OCI-LY1 (cell line): ENCODE results near the gene TMEM161B.

Experiments
- H2AFZ ChIP-seq: fragments of 200-600 bp; sonication (generic), shearing (Covaris generic); 2 replicates; pipeline ENCODE4 v1.6.0; 2014; ENCODE audit warnings: antibody characterized with exemption, mild to moderate bottlenecking, low read length
- H3F3A ChIP-seq: fragments of 200-600 bp; sonication (generic), shearing (Covaris generic); 2 replicates; pipeline ENCODE4 v1.6.0; 2014; ENCODE audit warnings: mild to moderate bottlenecking, antibody characterized with exemption, low read length, moderate library complexity; ENCODE audit not compliant: insufficient read depth
- H3K27ac ChIP-seq: fragments of 200-600 bp; sonication (generic); 2 replicates; pipeline ENCODE4 v1.5.1; 2014; ENCODE audit warnings: low read length, mixed run types, mild to moderate bottlenecking, low read depth; ENCODE audit not compliant: poor library complexity, severe bottlenecking
- H3K27me3 ChIP-seq: fragments of 200-600 bp; sonication (generic); 2 replicates; pipeline ENCODE4 v1.6.0; 2014; ENCODE audit warnings: antibody characterized with exemption, mild to moderate bottlenecking, low read length, moderate library complexity; ENCODE audit not compliant: insufficient read depth
- H3K36me3 ChIP-seq: fragments of 200-600 bp; sonication (generic); 2 replicates; pipeline ENCODE4 v1.6.1; 2014; ENCODE audit warnings: mild to moderate bottlenecking, antibody characterized with exemption, low read length, moderate library complexity, mixed read lengths; ENCODE audit not compliant: insufficient read depth
- H3K4me1 ChIP-seq: fragments of 200-600 bp; sonication (generic); 2 replicates; pipeline ENCODE4 v1.5.1; 2014; ENCODE audit warnings: mild to moderate bottlenecking, low read length, moderate library complexity; ENCODE audit not compliant: insufficient read depth, severe bottlenecking
- H3K4me2 ChIP-seq: fragments of 200-600 bp; sonication (generic), shearing (Covaris generic); 2 replicates; pipeline ENCODE4 v1.6.1; 2014; ENCODE audit warnings: low read length
- H3K4me3 ChIP-seq: fragments of 200-600 bp; sonication (generic); 2 replicates; pipeline ENCODE4 v1.5.1; 2014; ENCODE audit warnings: low read length, low read depth, mild to moderate bottlenecking, mixed read lengths; ENCODE audit not compliant: poor library complexity, severe bottlenecking
- H3K79me2 ChIP-seq: fragments of 200-600 bp; shearing (Covaris generic); 2 replicates; pipeline ENCODE4 v1.6.1; 2016; ENCODE audit warnings: mixed run types, low read length, mixed read lengths; ENCODE audit not compliant: insufficient read depth
- H3K9ac ChIP-seq: fragments of 200-600 bp; sonication (generic), shearing (Covaris generic); 2 replicates; pipeline ENCODE4 v1.6.1; 2014; ENCODE audit warnings: mild to moderate bottlenecking, low read length, mixed read lengths
- H3K9me2 ChIP-seq: fragments of 200-600 bp; sonication (generic), shearing (Covaris generic); 2 replicates; pipeline ENCODE4 v1.6.1; 2014; ENCODE audit warnings: low read depth, mild to moderate bottlenecking, low read length, mixed read lengths
- H3K9me3 ChIP-seq: fragments of 200-600 bp; shearing (Covaris generic); 2 replicates; pipeline ENCODE4 v1.6.1; 2014; ENCODE audit warnings: low read length, mixed read lengths
- H4K20me1 ChIP-seq: fragments of 200-600 bp; sonication (generic), shearing (Covaris generic); 2 replicates; pipeline ENCODE4 v1.6.0; 2016; ENCODE audit warnings: mild to moderate bottlenecking, low read length; ENCODE audit not compliant: insufficient read depth
- EZH2 ChIP-seq: fragments of 200-600 bp; sonication (generic), shearing (Covaris generic); IDR thresholded peaks from 2 replicates; pipeline ENCODE4 v1.8.0; 2017; ENCODE audit warnings: borderline replicate concordance, mixed run types, mild to moderate bottlenecking, antibody characterized with exemption, low read length, moderate library complexity, mixed read lengths
- TF ChIP-seq, protein P1 (sequence below): fragments of 200-600 bp; sonication (generic), shearing (Covaris generic); IDR thresholded peaks from 2 replicates; pipeline ENCODE4 v1.5.1; 2017; ENCODE audit warnings: mild to moderate bottlenecking, antibody characterized with exemption, low read length, moderate library complexity, mixed read lengths

TMEM161B gene

GRCh38 chr5:88248743-88249540, 19.7 kb downstream of the TMEM161B start:
- no peaks in the 10 kb centered on the region for H3K4me1 ChIP-seq
- no peaks in the 10 kb centered on the region for H3F3A ChIP-seq
- H3K79me2 ChIP-seq, result peaks cover 99% of the 10 kb centered on the region
- TF ChIP-seq, protein P1, sequence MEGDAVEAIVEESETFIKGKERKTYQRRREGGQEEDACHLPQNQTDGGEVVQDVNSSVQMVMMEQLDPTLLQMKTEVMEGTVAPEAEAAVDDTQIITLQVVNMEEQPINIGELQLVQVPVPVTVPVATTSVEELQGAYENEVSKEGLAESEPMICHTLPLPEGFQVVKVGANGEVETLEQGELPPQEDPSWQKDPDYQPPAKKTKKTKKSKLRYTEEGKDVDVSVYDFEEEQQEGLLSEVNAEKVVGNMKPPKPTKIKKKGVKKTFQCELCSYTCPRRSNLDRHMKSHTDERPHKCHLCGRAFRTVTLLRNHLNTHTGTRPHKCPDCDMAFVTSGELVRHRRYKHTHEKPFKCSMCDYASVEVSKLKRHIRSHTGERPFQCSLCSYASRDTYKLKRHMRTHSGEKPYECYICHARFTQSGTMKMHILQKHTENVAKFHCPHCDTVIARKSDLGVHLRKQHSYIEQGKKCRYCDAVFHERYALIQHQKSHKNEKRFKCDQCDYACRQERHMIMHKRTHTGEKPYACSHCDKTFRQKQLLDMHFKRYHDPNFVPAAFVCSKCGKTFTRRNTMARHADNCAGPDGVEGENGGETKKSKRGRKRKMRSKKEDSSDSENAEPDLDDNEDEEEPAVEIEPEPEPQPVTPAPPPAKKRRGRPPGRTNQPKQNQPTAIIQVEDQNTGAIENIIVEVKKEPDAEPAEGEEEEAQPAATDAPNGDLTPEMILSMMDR, result no peak
- TF ChIP-seq EZH2, result no peak
- H3K36me3 ChIP-seq, result peaks cover 18% of the 10 kb centered on the region
- 0 out of 2 replicates have a peak, but pooled peaks cover 2% of the 10 kb centered on the region for H3K9me3 ChIP-seq
- H3K4me3 ChIP-seq, result no peak overlapping the region
- no peaks in the 10 kb centered on the region; the same call in 1 of the 2 replicates for H3K9me2 ChIP-seq
- H3K27ac ChIP-seq, result no peak overlapping the region
- no peak overlapping the region for H2AFZ ChIP-seq
- H3K9ac ChIP-seq, result no peak overlapping the region
- no peaks in the 10 kb centered on the region for H4K20me1 ChIP-seq
- H3K27me3 ChIP-seq, result no peaks in the 10 kb centered on the region
- no peak overlapping the region for H3K4me2 ChIP-seq

DNA sequence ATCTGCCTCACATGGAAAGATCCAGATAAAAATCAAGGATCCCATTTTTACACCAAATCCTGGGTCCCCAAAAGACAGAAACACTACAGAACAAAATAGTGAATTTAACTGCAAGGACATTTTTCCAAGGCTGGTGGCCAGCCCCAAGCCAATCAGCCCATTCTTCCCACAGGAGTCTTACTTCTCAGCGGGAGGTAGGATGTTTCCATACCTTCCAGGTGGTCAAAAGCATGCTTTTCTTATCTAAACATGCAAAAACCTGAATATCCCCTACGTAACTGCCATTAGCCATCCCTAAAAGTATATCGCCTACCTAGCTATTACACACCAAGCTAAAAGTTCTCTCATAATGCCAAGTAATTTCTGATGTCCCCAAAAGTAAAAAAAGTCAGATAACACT, 20.6 kb downstream of the TMEM161B start:
- Histone ChIP-seq H3K27ac (no peak overlapping the region), H3K9me3 (no peaks in the 10 kb centered on the region), H3K9me2 (no peaks in the 10 kb centered on the region; the same call in 1 of the 2 replicates), H2AFZ (no peak overlapping the region), H3K4me2 (no peak overlapping the region), H3K36me3 (peaks cover 14% of the 10 kb centered on the region), H3K9ac (no peak overlapping the region), H3K79me2 (peaks cover 99% of the 10 kb centered on the region), H3K4me3 (no peak overlapping the region), H4K20me1 (no peaks in the 10 kb centered on the region), H3F3A (no peaks in the 10 kb centered on the region), H3K27me3 (no peaks in the 10 kb centered on the region), H3K4me1 (no peaks in the 10 kb centered on the region)
- TF ChIP-seq, protein P1, result no peak
- no peak for TF ChIP-seq EZH2

DNA sequence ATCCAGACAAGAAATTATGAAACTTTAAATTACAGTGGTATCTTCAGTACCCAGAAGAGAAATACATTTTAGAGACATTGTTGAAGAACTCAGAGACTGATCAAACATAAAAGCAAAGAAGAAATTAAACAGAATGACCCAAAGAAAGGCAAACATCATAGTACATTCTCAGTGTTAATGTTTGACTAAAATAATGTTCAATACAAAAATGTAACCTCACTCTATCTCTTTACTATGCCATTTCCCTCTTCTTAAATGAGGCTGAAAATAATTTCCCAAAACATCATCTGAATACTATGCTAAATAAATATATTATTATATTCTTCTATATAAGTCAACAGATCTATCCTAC, 22.8 kb downstream of the TMEM161B start:
- Histone ChIP-seq H3K4me1 (no peaks in the 10 kb centered on the region), H3K4me2 (no peak overlapping the region), H3K27me3 (no peaks in the 10 kb centered on the region), H3K9me2 (no peaks in the 10 kb centered on the region; the same call in 1 of the 2 replicates), H3K79me2 (peaks cover 91% of the 10 kb centered on the region), H3K36me3 (peaks cover 8% of the 10 kb centered on the region; the same call in 1 of the 2 replicates), H2AFZ (no peak overlapping the region), H3K9ac (no peak overlapping the region), H3K27ac (no peak overlapping the region), H3K9me3 (no peaks in the 10 kb centered on the region), H4K20me1 (no peaks in the 10 kb centered on the region), H3K4me3 (no peak overlapping the region), H3F3A (no peaks in the 10 kb centered on the region)
- no peak for TF ChIP-seq EZH2
- TF ChIP-seq, protein P1, result no peak
